C4-2B (cell line): ENCODE measurements around the gene AGPAT1.

Source experiments
- H3K27ac ChIP-seq: fragments of 450-650 bp; 2 replicates; pipeline ENCODE4 v1.5.1; 2017
- ZFX ChIP-seq: fragments of 450-650 bp; IDR thresholded peaks from 2 replicates; pipeline ENCODE4 v1.6.1; 2017
- TF ChIP-seq, protein P1 (sequence below): fragments of 450-650 bp; conservative IDR thresholded peaks from 2 replicates; pipeline ENCODE4 v1.5.1; 2017; ENCODE audit warnings: mild to moderate bottlenecking

Gene AGPAT1

GRCh38 chr6:32118782-32119628 lies 56.9 kb downstream of the AGPAT1 start:
- TF ChIP-seq, protein P1, sequence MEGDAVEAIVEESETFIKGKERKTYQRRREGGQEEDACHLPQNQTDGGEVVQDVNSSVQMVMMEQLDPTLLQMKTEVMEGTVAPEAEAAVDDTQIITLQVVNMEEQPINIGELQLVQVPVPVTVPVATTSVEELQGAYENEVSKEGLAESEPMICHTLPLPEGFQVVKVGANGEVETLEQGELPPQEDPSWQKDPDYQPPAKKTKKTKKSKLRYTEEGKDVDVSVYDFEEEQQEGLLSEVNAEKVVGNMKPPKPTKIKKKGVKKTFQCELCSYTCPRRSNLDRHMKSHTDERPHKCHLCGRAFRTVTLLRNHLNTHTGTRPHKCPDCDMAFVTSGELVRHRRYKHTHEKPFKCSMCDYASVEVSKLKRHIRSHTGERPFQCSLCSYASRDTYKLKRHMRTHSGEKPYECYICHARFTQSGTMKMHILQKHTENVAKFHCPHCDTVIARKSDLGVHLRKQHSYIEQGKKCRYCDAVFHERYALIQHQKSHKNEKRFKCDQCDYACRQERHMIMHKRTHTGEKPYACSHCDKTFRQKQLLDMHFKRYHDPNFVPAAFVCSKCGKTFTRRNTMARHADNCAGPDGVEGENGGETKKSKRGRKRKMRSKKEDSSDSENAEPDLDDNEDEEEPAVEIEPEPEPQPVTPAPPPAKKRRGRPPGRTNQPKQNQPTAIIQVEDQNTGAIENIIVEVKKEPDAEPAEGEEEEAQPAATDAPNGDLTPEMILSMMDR = peak; percentile 96
- no peak for TF ChIP-seq ZFX
- H3K27ac ChIP-seq = no peak overlapping the region
